ENCODE data around the gene TMSB15B.
"Not testable (repeated sequence)": the region's sequence is repeated elsewhere in the genome, so short reads cannot be mapped to it uniquely, and the experiment has no call there.

TMSB15B gene

DNA sequence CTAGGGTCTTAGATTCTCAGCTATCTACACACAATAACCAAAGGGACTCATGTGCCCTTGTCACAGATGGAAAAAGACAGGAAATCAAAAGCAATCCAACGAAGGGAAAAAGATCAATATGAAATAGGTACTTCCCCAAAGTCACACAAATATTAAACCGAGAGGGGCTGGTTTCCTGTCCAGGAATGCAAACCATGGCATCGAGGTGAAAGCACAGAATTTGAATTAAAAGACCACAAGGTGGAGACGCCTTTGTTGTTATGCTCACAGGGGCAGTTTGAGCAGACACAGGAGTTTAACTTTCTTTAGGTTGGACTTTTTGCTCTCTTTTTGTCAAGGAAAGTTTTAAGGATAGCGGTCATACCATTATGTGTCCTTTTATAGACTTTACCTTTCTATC lies 36.8 kb downstream of the TMSB15B start:
- CTCF ChIA-PET: interaction anchor here (1.2 kb wide), 1 partner anchor 12 kb away, joined by 3 read pairs; no protein-coding TSS in a partner anchor
- POLR2A ChIA-PET: no interaction called here
- no peak for DNase-seq (ENCODE audit: extremely low spot score)
- TF ChIP-seq, protein P1, sequence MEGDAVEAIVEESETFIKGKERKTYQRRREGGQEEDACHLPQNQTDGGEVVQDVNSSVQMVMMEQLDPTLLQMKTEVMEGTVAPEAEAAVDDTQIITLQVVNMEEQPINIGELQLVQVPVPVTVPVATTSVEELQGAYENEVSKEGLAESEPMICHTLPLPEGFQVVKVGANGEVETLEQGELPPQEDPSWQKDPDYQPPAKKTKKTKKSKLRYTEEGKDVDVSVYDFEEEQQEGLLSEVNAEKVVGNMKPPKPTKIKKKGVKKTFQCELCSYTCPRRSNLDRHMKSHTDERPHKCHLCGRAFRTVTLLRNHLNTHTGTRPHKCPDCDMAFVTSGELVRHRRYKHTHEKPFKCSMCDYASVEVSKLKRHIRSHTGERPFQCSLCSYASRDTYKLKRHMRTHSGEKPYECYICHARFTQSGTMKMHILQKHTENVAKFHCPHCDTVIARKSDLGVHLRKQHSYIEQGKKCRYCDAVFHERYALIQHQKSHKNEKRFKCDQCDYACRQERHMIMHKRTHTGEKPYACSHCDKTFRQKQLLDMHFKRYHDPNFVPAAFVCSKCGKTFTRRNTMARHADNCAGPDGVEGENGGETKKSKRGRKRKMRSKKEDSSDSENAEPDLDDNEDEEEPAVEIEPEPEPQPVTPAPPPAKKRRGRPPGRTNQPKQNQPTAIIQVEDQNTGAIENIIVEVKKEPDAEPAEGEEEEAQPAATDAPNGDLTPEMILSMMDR (IDR thresholded peaks at IDR 0.05; ENCODE audit: control extremely low read depth, extremely low read depth, low read depth, missing control alignments): no peak

DNA sequence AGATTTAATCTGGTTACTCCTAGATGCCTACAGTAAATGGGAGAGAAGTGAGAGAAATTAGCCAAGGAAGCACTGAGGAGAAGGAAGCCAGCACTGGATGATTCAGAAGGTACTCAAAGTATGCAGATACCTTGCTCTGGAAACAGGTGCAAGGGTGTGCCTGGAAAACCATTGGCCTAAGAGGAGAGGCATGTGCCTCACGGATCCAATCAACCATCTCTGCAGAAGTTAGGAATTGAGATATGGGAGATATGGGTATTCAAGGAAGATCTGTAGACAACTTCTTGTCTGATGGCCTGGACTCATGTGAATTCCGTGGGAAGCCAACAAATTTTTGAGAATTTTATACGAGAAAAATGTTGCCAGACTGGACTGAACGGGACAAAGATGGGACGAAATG lies 46.4 kb downstream of the TMSB15B start:
- DNase-seq (ENCODE audit: extremely low spot score): no peak
- POLR2A ChIA-PET: no interaction called here
- CTCF ChIA-PET: no interaction called here
- TF ChIP-seq, protein P1 (IDR thresholded peaks at IDR 0.05; ENCODE audit: control extremely low read depth, extremely low read depth, low read depth, missing control alignments): no peak

- TF ChIP-seq, protein P1 (IDR thresholded peaks at IDR 0.05; ENCODE audit: control extremely low read depth, extremely low read depth, low read depth, missing control alignments): no peak
- no peak for DNase-seq (ENCODE audit: extremely low spot score)
- ChIA-PET POLR2A (no interaction called here), CTCF (no interaction called here)
Observed at GRCh38 chrX:104013158-104013557, 50.7 kb downstream of the TMSB15B start.

GRCh38 chrX:104013606-104014005 lies 51.2 kb downstream of the TMSB15B start, which contains the start of gene H2BW1:
Gene H2BW1 (minus strand): TSS chrX:104013708. CDS start chrX:104013576, 132 bp downstream.
- no peak for DNase-seq (ENCODE audit: extremely low spot score)
- TF ChIP-seq, protein P1 (IDR thresholded peaks at IDR 0.05; ENCODE audit: control extremely low read depth, extremely low read depth, low read depth, missing control alignments): no peak
- POLR2A ChIA-PET: no interaction called here
- CTCF ChIA-PET: no interaction called here

- DNase-seq (ENCODE audit: extremely low spot score); CTCF ChIA-PET; POLR2A ChIA-PET: not testable (repeated sequence)
Observed at GRCh38 chrX:104015576-104015975, 53.1 kb downstream of the TMSB15B start.
